Measurements from ENCODE around the gene OPN1MW.
A peak's percentile ranks its signal among the peaks of the same experiment; 100 is the strongest.
"Not testable (repeated sequence)": the region's sequence is repeated elsewhere in the genome, so short reads cannot be mapped to it uniquely, and the experiment has no call there.

The OPN1MW gene

DNA sequence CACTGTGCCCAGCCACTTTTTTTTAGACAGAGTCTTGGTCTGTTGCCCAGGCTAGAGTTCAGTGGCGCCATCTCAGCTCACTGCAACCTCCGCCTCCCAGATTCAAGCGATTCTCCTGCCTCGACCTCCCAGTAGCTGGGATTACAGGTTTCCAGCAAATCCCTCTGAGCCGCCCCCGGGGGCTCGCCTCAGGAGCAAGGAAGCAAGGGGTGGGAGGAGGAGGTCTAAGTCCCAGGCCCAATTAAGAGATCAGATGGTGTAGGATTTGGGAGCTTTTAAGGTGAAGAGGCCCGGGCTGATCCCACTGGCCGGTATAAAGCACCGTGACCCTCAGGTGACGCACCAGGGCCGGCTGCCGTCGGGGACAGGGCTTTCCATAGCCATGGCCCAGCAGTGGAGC is at the start of gene OPN1MW:
Gene OPN1MW (plus strand): TSS at position 301 of the 400 bp plus-strand sequence. CDS start 82 bp downstream, at position 383.
- DNase-seq = not testable (repeated sequence)

DNA sequence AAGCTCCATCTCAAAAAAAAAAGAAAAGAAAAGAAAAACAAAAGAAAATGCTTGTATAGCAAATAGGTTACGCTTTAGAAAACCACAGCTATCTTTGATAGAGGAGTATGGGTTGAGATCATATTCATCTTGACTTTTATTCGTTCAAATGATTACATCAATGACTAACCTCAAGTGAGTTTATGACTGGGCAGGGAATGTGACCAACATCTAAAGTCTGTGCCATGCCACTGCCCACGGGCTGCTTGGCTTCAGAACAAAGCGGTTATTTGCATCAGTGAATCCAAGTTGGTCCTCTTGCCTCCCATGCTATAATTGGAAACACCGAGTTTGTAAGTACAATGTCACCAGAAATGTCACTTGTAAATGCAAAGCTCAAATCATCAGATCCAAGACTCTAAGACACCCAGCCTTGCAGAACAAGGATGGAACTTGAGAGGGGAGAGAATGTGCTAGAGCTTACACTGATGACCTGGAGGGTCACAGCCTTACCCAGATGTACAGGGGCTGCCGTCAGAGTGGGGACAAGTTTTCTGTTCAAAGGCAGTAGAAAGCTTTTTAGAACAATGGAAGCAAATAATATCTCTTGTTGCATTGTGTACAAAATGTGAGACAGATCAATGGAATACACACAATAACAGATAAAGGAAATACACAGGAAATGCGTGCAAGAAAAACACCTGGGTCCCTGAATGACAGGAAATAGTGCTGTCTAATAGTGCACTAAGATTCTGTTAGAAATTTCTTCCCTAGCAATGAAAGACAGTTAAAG is 46.8 kb upstream of the OPN1MW start:
- no peak for DNase-seq

DNA sequence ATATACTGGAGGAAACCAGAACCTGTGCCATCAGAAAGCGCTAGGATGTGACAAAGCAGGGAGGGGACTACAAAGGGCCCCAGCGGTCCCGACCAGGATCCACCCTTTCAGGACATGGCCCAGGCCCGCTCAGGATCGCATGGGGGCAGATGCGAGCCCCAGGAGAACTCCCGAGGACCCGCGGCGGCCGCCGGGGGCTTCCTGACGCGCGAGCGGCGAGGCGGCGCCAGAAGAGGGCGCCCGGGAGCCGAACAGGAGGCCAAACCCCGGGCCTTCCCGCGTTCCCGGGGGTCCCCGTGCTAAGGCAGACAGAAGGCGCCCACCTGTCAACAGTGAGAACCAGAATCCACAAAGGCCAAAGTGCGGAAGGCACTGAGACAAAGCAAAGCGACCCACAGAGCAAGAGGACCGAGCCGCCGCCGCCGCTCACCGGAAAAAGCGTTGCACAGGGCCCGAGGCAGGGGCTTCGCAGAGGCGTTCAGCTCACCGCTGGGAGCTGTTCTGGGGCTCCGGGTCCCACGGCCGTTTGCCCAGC is 45.7 kb upstream of the OPN1MW start:
- DNase-seq = peak; percentile 32 to 45

DNA sequence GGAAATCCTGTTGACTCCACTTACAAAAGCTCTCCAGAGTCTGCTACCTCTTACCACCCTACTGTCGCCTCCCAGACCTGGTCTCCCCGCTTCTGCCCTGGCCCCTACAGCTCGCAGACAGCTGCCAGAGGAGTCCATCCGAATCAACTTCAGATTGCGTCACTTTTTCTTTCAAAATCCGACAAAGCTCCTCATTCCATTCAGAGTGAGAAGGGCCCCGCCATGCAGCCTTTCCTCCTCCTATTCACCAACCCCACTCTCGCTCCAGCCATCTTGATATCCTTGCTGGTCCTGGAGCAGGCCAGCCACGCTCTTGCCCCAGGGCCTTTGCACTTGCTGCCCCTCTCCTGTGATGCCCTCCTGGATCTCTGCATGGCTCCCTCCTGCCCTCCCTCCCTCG is 43.5 kb upstream of the OPN1MW start:
- no peak for DNase-seq

DNA sequence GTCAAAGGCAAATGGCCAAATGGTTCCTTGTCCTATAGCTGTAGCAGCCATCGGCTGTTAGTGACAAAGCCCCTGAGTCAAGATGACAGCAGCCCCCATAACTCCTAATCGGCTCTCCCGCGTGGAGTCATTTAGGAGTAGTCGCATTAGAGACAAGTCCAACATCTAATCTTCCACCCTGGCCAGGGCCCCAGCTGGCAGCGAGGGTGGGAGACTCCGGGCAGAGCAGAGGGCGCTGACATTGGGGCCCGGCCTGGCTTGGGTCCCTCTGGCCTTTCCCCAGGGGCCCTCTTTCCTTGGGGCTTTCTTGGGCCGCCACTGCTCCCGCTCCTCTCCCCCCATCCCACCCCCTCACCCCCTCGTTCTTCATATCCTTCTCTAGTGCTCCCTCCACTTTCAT is 42.2 kb upstream of the OPN1MW start:
- DNase-seq = no peak

DNA sequence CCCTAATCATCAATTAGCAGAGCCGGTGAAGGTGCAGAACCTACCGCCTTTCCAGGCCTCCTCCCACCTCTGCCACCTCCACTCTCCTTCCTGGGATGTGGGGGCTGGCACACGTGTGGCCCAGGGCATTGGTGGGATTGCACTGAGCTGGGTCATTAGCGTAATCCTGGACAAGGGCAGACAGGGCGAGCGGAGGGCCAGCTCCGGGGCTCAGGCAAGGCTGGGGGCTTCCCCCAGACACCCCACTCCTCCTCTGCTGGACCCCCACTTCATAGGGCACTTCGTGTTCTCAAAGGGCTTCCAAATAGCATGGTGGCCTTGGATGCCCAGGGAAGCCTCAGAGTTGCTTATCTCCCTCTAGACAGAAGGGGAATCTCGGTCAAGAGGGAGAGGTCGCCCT is 41.7 kb upstream of the OPN1MW start:
- no peak for DNase-seq

DNA sequence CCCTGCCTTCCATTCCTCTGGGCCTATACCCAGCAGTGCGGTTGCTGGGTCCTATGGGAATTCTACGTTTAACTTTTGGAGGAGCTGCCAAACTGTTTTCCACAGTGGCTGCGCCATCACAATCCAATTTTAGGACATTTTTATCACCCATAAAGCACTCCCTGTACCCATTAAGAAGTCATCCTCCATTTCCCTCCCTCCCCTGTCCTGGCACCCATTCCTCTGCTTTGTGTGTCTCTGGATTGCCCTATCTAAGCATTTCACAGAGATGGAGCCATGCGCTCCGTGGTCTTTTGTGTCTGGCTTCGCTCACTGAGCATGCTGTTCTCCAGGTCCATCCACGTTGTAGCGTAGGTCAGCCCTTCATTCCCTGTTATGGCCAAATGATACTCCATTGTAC is 40.0 kb upstream of the OPN1MW start:
- DNase-seq = no peak

DNA sequence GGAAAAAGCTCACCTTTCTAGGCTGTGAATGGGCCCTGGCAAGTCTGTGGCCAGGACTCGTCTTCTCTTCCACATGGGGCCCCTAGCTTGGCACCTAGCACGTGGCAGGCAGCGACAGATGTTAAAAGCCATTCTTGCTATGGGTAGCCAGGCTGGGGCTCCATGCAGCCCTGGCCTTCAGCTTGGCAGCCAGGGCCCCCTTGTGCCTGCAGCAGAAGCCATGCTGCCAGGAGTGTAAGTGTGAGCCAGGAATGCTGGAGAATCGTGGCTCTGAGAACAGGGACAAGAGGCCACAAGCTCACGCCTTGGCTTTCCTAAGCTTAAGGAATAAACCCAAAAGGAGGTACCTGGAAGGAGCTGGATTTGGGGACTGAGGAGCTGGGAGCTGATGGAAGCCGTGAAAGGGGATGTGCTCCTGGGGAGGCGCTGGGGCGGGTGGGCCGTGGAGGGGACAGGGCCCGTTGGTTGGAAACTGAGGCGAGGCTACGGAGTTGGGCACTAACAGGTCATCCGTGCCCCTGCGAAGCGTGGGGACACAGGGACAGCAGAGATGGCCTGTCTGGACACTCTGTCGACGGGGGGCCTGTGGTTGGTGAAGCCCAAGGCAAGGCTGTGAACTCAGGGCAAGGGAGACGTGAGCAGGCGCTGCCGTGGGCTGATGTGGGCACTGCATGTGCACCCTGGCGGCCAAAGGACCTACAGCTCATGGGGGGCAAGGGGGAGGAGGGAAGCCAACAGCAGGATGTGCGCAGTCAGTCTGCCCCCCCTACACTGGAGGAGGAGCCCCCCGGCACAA is 39.2 kb upstream of the OPN1MW start:
- DNase-seq = no peak

DNA sequence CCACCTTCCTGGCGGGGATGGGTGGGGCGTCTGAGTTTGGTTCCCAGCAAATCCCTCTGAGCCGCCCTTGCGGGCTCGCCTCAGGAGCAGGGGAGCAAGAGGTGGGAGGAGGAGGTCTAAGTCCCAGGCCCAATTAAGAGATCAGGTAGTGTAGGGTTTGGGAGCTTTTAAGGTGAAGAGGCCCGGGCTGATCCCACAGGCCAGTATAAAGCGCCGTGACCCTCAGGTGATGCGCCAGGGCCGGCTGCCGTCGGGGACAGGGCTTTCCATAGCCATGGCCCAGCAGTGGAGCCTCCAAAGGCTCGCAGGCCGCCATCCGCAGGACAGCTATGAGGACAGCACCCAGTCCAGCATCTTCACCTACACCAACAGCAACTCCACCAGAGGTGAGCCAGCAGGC is 38.4 kb upstream of the OPN1MW start, which contains the start of gene OPN1LW:
Gene OPN1LW (plus strand): TSS at position 234 of the 400 bp plus-strand sequence. CDS start 41 bp downstream, at position 275.
- not testable (repeated sequence) for DNase-seq

DNA sequence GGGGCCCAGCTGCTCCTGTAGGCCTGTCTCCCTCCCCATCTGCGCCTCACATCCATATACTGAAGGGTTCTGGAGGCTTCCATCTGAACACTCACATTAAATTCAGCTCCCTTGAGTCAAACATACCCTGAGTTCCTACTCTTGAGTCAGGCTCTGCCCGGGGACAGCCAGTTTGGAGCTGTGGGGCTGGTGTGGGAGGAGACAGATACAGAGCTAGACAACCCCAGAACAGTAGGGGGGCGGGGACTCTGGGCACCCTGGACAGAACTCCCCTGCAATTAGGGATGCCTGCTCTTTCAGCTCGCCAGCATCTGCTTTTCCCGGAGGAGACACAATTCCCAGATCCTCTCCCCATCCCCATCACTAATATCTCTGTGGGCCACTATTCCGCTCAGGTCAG is 31.4 kb upstream of the OPN1MW start:
- DNase-seq = not testable (repeated sequence)

DNA sequence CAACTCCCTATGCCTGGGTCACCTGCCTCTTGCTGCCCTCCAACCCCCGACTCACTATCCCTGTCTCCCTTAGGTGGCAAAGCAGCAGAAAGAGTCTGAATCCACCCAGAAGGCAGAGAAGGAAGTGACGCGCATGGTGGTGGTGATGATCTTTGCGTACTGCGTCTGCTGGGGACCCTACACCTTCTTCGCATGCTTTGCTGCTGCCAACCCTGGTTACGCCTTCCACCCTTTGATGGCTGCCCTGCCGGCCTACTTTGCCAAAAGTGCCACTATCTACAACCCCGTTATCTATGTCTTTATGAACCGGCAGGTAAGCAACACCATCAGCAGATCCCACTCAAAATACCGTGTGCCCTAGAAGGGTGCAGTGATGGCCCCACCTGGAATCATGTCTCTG is 26.2 kb upstream of the OPN1MW start:
- not testable (repeated sequence) for DNase-seq

DNA sequence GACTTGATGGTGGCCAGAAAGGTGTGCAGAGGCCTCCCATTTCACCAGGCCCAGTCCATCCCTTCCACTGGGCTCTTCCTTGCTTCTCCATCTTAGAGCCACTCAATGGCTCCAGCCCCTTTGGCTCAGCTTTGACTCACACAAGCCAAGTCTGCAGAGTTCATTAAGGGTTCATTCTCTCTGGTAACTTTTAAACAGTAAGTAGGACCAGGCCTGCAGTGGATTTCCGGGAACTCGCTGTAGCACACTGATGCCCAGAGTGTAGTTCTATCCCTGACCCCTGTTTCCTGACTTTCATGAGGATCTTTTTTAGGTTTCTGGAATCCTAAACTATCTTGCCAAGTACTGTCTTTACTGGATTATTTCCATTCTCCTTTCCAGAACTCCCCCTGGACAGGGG is 25.2 kb upstream of the OPN1MW start:
- not testable (repeated sequence) for DNase-seq

DNA sequence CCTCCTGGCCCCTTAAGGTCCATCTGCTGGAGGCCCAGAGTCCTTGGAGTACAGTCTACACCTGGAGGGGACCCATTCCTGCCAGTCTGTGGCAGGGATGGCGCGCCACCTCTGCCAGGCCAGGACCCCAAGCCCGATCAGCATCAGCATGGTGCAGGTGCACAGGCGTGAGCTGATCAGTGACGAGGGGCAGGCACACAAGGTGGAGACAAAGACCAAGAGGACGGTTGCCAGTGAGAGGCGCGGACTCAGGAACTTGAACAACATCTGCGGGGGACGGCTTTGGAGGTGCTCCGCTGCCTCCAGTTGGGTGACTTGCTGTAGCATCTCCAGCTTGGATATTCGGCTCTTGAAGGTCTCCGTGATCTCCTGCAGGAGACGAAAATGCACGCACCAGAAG is 23.1 kb upstream of the OPN1MW start:
- DNase-seq = not testable (repeated sequence)

DNA sequence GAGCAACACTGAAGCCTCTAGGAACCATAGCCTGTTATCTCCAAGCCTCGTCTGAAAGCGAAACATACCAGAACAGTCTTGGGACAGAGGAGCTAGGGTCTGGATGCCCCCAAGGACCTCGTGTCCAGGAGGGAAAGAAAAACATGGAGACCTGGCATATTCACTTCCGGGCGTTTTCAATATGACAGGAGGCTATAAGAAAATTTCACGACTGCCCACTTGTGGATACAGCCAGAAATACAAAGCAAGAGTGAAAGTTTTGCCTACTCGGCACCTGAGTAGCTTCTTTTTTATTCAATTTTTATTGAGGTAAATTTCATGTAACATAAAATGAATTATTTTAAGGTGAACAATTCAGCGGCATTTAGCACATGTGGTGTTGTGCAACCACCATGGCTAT is 17.5 kb upstream of the OPN1MW start:
- not testable (repeated sequence) for DNase-seq

DNA sequence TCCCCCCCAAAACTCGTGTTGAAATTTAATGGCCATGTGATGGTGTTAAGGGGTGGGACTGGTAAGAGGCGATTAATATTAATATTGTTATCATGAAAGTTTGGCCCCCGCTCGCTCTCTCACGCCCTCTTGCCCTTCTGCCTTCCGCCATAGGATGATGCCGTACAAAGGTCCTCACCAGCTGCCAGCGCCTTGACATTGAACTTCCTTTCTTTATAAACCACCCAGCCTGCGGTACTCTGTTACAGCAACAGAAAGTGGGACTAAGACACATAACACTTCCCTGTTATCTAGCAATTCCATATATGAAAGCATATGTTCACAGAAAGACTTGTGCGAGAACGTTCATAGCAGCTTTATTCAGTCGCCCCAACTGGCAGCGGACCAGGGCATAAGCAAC is 14.0 kb upstream of the OPN1MW start:
- DNase-seq = not testable (repeated sequence)

DNA sequence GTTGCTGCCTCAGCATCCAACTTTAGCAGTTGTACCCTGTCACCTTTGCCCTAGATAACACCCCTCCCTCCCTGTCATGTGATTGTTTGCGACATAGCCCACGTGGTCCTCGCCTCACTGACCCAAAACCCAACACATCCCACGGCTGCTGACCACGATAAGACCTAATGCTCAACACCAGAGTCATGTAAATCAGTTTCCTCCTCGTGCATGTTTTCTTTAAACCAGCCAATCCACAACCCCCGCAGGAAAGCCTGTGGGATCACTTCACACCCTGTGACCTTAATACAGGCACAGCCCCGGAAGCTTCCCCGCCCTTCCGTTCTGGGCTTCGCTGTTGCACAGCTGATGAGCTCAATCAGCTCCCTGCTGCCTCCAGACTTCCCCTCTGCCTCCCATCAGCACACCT is 9.9 kb upstream of the OPN1MW start:
- not testable (repeated sequence) for DNase-seq

DNA sequence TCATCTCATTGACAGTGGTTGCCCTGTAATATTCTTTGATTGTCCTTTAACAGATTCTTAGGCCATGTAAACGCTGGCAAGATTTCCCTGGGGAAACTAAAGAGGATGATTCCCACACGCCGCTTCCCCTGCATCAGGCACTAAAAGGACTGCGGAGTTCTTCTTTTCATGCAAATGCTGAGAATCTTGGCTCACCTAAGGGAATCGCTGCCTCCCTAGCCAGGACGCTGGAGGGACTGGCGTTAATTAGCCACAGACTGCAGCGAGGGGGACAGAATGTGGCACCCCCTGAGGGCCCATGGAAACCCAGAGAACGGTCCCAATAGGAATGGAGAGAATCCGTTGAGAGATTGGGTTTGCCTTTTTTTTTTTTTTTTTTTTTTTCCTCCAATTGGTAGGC is 8.0 kb upstream of the OPN1MW start:
- not testable (repeated sequence) for DNase-seq

DNA sequence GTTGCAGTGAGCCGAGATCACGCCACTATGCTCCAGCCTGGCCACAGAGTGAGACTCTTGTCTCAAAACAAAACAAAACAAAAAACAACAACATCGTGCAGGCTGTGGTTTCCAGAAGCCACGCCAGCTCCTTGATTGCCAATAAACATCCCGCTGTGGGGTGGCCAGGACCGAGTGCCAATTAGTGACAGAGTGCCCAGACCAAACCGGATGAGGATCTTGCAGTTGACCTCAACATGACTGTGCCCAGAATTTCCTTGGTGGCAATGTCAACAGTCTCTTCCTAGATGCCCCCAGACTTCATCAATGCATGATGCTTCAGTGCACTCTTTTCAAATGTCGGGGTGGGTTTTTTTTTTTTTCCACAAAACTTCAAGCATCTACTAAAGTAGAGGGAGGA is 1.4 kb downstream of the OPN1MW start:
- DNase-seq = not testable (repeated sequence)

DNA sequence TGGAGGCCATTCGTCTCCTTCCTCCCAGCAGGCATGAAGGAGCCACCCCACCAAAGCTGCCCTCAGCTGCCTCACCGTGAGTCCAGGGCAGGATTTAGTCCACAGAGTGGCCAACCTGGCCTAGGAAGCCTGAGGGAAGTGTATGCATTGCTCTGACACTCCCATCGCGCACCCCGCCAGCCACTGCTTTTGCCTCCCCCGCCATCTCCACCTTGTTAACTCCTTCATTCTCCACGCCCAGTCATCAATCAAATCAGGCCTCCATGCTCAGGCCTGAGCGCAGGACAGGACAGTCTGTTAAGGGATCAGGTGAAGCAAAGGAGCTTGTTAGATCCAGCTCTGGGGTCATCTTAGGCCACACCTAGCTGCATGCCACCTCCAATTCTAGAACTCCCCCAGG is 10.4 kb downstream of the OPN1MW start:
- DNase-seq = not testable (repeated sequence)

DNA sequence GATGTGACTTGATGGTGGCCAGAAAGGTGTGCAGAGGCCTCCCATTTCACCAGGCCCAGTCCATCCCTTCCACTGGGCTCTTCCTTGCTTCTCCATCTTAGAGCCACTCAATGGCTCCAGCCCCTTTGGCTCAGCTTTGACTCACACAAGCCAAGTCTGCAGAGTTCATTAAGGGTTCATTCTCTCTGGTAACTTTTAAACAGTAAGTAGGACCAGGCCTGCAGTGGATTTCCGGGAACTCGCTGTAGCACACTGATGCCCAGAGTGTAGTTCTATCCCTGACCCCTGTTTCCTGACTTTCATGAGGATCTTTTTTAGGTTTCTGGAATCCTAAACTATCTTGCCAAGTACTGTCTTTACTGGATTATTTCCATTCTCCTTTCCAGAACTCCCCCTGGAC is 11.9 kb downstream of the OPN1MW start:
- not testable (repeated sequence) for DNase-seq

DNA sequence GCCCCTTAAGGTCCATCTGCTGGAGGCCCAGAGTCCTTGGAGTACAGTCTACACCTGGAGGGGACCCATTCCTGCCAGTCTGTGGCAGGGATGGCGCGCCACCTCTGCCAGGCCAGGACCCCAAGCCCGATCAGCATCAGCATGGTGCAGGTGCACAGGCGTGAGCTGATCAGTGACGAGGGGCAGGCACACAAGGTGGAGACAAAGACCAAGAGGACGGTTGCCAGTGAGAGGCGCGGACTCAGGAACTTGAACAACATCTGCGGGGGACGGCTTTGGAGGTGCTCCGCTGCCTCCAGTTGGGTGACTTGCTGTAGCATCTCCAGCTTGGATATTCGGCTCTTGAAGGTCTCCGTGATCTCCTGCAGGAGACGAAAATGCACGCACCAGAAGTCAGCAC is 14.1 kb downstream of the OPN1MW start:
- not testable (repeated sequence) for DNase-seq

DNA sequence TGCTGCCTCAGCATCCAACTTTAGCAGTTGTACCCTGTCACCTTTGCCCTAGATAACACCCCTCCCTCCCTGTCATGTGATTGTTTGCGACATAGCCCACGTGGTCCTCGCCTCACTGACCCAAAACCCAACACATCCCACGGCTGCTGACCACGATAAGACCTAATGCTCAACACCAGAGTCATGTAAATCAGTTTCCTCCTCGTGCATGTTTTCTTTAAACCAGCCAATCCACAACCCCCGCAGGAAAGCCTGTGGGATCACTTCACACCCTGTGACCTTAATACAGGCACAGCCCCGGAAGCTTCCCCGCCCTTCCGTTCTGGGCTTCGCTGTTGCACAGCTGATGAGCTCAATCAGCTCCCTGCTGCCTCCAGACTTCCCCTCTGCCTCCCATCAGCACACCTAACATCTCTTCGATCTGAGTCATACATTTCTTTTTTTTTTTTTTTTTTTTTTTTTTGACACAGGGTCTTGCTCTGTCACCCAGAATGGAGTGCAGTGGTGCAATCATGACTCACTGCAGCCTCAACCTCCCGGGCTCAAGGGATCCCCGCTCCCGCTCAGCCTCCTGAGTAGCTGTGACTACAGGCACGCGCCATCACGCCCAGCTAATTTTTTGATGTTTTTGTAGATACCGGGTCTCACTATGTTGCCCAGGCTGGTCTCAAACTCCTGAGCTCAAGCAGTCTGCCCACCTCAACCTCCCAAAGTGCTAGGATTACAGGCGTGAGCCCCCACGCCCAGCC is 27.4 kb downstream of the OPN1MW start:
- not testable (repeated sequence) for DNase-seq

DNA sequence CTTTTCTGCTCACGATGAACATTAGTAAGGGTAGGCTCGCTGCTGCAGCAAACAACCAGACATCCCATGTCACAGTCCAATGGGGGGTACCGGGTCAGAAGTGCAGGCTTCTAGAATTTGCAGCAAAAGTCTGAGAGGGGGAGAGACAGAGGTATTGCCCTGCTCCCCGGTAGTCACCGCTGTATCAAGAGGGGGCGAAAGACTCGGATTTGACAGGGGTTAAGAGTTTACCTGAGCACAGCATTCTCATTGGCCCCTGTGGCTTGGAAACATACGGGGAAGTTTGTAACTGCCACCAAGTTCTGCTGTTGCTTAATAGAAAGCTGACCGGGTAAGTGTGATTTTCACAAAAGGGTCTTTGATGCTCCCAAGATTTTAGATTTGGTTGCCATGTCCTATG is 28.7 kb downstream of the OPN1MW start:
- not testable (repeated sequence) for DNase-seq

All from Kasumi-1 (cell line).